ENCODE results near the gene RPL12.

DNA sequence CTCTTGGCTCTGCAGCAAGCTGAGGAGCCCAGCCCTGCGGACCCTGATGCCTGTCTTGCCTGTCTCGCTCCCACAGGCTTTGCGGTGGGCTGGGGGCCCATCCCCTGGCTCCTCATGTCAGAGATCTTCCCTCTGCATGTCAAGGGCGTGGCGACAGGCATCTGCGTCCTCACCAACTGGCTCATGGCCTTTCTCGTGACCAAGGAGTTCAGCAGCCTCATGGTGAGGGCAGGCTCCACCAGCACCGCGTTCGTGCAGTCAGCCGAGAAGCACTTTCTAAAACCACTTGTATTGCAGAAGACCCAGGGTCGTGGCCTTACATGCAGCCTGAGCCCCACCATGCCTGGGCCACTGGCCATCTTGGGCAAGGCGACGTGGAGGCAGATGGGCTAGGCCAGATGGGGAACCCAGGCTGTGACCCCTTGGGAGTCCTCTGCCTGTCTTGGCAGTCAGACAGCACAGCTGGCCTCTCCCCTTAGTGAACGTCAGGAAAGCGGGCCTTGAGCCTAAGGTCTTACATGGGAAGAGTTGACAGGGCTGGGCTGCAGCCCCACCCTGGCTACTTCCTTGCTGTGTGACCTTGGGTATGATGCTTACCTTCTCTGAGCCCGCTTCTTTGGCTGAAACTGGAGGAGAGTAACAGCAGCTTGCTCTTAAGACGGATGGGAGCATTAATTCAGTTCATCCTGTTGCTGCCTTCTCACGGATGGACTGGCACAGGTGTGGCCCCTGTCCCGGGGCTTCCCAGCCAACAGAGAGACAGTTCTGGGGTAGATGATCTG lies 45.7 kb downstream of the RPL12 start:
- TF ChIP-seq POLR2AphosphoS5 (IDR thresholded peaks at IDR 0.05; ENCODE audit: low read depth, low read length): no peak
- no peak for TF ChIP-seq POU2F2 (IDR thresholded peaks at IDR 0.05; ENCODE audit: low read depth, low read length)
- no peak for TF ChIP-seq POLR2A (IDR thresholded peaks at IDR 0.05; ENCODE audit: low read depth, low read length)
- TF ChIP-seq SPI1 (IDR thresholded peaks at IDR 0.05; ENCODE audit: low read depth, low read length): no peak
- no peak for TF ChIP-seq TAF1 (IDR thresholded peaks at IDR 0.05; ENCODE audit: low read depth, low read length)
